HG03139 (cell line): ENCODE data around the gene PLEKHA8.

Source experiments
- ATAC-seq: cut with Tn5 transposase; IDR thresholded peaks from one replicate; pipeline ENCODE4 v1.9.1; 2021; ENCODE audit not compliant: unreplicated experiment

Gene PLEKHA8

GRCh38 chr7:30166841-30167235, 138.6 kb downstream of the PLEKHA8 start:
- ATAC-seq = no peak

- ATAC-seq = no peak
Measured at GRCh38 chr7:30167901-30168300, 139.7 kb downstream of the PLEKHA8 start.

GRCh38 chr7:30168835-30169573, 140.8 kb downstream of the PLEKHA8 start:
- ATAC-seq = no peak

- ATAC-seq = no peak
Measured at GRCh38 chr7:30169579-30169978, 141.4 kb downstream of the PLEKHA8 start.

- no peak for ATAC-seq
Measured at GRCh38 chr7:30170476-30171205, 142.4 kb downstream of the PLEKHA8 start.

GRCh38 chr7:30171766-30172447, 143.7 kb downstream of the PLEKHA8 start:
- ATAC-seq = no peak

GRCh38 chr7:30172451-30172850, 144.2 kb downstream of the PLEKHA8 start:
- no peak for ATAC-seq

- no peak for ATAC-seq
Measured at GRCh38 chr7:30173058-30173897, 145.1 kb downstream of the PLEKHA8 start.

- no peak for ATAC-seq
Measured at GRCh38 chr7:30175180-30175579, 147.0 kb downstream of the PLEKHA8 start.

GRCh38 chr7:30175636-30176147, 147.5 kb downstream of the PLEKHA8 start:
- no peak for ATAC-seq

- ATAC-seq = no peak
Measured at GRCh38 chr7:30176463-30177109, 148.4 kb downstream of the PLEKHA8 start.

GRCh38 chr7:30177186-30177585, 149.0 kb downstream of the PLEKHA8 start:
- ATAC-seq = no peak

- no peak for ATAC-seq
Measured at GRCh38 chr7:30177965-30178364, 149.8 kb downstream of the PLEKHA8 start.

GRCh38 chr7:30178748-30179436, 150.7 kb downstream of the PLEKHA8 start:
- peak; percentile 81 for ATAC-seq
